HEK293T (cell line): ENCODE measurements around the gene COA5.

ENCODE experiments used
- CTCF ChIA-PET: fragments of 350-600 bp; formaldehyde crosslinking; extraction: SDS; loops from one replicate; lab custom pipeline; 2021; ENCODE audit warnings: antibody characterized with exemption, inconsistent platforms; lab: Yijun Ruan, JAX
- POLR2A ChIA-PET: fragments of 350-600 bp; formaldehyde crosslinking; extraction: SDS; loops from one replicate; lab custom pipeline; 2020; ENCODE audit warnings: antibody characterized with exemption, inconsistent platforms; lab: Yijun Ruan, JAX
- DNase-seq: peaks from one replicate; pipeline ENCODE4 v3.0.0; 2012; ENCODE audit warnings: mixed read lengths; ENCODE audit errors: extremely low spot score
- ARNT ChIP-seq: fragments of 450-650 bp; IDR thresholded peaks from 2 replicates; pipeline ENCODE4 v1.6.1; 2017; ENCODE audit warnings: mild to moderate bottlenecking
- BHLHE40 ChIP-seq: fragments of 450-650 bp; IDR thresholded peaks from 2 replicates; pipeline ENCODE4 v1.6.1; 2016; ENCODE audit warnings: mild to moderate bottlenecking, moderate library complexity, borderline replicate concordance
- CTBP1 ChIP-seq: fragments of 450-650 bp; IDR thresholded peaks from 2 replicates; pipeline ENCODE4 v1.6.1; 2016; ENCODE audit warnings: borderline replicate concordance
- ELF4 ChIP-seq: fragments of 450-650 bp; IDR thresholded peaks from 2 replicates; pipeline ENCODE4 v1.6.1; 2017; ENCODE audit warnings: antibody characterized with exemption
- FOXA1 ChIP-seq: fragments of 450-650 bp; IDR thresholded peaks from 2 replicates; pipeline ENCODE4 v1.6.1; 2016; ENCODE audit warnings: mild to moderate bottlenecking
- FOXK2 ChIP-seq: fragments of 450-650 bp; IDR thresholded peaks from 2 replicates; pipeline ENCODE4 v1.6.1; 2016; ENCODE audit warnings: mild to moderate bottlenecking
- FOXM1 ChIP-seq: fragments of 450-650 bp; IDR thresholded peaks from 2 replicates; pipeline ENCODE4 v1.6.1; 2017; ENCODE audit warnings: mild to moderate bottlenecking, borderline replicate concordance
- HDGF ChIP-seq: fragments of 450-650 bp; IDR thresholded peaks from 2 replicates; pipeline ENCODE4 v1.6.1; 2017; ENCODE audit warnings: antibody characterized with exemption, borderline replicate concordance
- L3MBTL2 ChIP-seq: fragments of 450-650 bp; conservative IDR thresholded peaks from 2 replicates; pipeline ENCODE4 v1.6.1; 2016; ENCODE audit warnings: mild to moderate bottlenecking
- LEF1 ChIP-seq: fragments of 450-650 bp; IDR thresholded peaks from 2 replicates; pipeline ENCODE4 v1.6.1; 2017; ENCODE audit warnings: mild to moderate bottlenecking, borderline replicate concordance
- NFRKB ChIP-seq: fragments of 450-650 bp; IDR thresholded peaks from 2 replicates; pipeline ENCODE4 v1.6.1; 2016; ENCODE audit warnings: mild to moderate bottlenecking, moderate library complexity
- SP1 ChIP-seq: fragments of 450-650 bp; IDR thresholded peaks from 2 replicates; pipeline ENCODE4 v1.6.1; 2017
- SUZ12 ChIP-seq: fragments of 450-650 bp; IDR thresholded peaks from 2 replicates; pipeline ENCODE4 v1.6.1; 2016; ENCODE audit warnings: mild to moderate bottlenecking
- TARDBP ChIP-seq: fragments of 450-650 bp; IDR thresholded peaks from 2 replicates; pipeline ENCODE4 v1.6.1; 2016
- ZNF384 ChIP-seq: fragments of 450-650 bp; IDR thresholded peaks from 2 replicates; pipeline ENCODE4 v1.6.1; 2016
- TF ChIP-seq, protein P1 (sequence below): fragments of 450-650 bp; IDR thresholded peaks from 2 replicates; pipeline ENCODE4 v1.6.1; 2016

COA5 gene

DNA sequence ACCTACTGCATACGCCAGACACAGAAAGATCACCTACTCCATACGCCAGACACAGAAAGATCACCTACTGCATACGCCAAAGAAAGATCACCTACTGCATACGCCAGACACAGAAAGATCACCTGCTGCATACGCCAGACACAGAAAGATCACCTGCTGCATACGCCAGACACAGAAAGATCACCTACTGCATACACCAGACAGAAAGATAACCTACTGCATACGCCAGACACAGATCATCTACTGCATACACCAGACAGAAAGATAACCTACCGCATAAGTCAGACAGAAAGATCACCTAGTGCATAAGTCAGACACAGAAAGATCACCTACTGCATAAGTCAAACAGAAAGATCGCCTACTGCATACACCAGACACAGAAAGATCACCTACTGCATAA is 25.8 kb downstream of the COA5 start:
- TF ChIP-seq ZNF384 (no peak), HDGF (no peak), BHLHE40 (no peak), FOXA1 (no peak), TARDBP (no peak), SUZ12 (no peak), FOXM1 (no peak)
- POLR2A ChIA-PET = no interaction called here
- no peak for DNase-seq
- CTCF ChIA-PET = no interaction called here

DNA sequence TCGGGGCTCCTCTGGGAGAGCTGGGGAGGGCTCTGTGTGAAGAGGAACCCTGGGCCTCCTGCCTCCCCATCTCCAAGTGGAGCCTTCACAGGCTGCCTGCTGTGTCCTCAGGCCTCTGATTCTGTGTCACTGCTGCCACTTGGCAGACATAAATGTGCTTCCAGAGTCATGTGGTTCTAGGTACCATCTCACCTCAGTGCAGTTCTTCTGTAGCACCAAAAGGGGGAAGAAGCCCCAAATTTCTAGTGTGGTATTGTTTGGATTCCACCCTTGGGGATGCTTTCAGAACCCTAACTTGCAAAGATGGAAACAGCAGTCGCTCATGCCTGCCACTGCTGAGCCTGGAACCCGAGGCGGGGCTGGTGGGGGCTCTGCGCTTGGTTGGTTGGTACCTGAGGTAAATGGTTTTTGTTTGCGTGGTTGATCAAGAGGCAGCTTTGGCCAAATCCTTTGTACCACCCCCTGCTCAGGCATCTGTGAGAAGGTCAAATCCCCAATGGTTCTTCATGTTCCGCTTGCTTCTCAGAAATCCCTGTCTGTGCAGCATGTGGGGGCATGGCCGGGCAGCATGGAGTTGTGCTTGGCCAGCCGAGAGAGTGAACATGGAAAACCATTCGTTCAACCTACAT is 27.5 kb downstream of the COA5 start:
- TF ChIP-seq SP1 (no peak), ARNT (no peak), TARDBP (no peak), ELF4 (no peak), NFRKB (no peak), LEF1 (no peak), FOXK2 (no peak), ZNF384 (no peak), FOXM1 (no peak), L3MBTL2 (no peak), HDGF (no peak), BHLHE40 (no peak), SUZ12 (no peak), FOXA1 (no peak)
- TF ChIP-seq, protein P1, sequence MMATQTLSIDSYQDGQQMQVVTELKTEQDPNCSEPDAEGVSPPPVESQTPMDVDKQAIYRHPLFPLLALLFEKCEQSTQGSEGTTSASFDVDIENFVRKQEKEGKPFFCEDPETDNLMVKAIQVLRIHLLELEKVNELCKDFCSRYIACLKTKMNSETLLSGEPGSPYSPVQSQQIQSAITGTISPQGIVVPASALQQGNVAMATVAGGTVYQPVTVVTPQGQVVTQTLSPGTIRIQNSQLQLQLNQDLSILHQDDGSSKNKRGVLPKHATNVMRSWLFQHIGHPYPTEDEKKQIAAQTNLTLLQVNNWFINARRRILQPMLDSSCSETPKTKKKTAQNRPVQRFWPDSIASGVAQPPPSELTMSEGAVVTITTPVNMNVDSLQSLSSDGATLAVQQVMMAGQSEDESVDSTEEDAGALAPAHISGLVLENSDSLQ = no peak
- POLR2A ChIA-PET = no interaction called here

DNA sequence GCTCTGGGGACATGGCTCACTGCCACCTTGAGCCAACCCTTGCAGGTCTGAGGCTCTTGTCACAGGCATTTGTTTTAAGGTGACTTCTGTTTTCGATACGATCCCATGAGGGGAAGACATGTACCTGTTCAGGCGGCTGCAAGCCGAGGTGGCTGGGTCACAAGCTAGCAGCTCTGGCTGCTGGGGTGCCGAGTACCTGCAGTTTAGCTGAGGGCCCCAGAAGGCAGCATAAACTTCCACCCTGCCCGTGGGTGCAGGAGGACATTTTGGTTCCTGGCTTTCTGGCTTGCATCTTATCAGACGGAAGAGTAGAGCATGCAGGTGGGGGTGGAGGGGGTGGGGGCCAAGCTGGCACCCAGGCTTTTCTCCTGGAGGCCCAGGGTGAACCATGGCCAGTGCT is 28.4 kb downstream of the COA5 start:
- no peak for TF ChIP-seq LEF1
- TF ChIP-seq L3MBTL2 = no peak
- TF ChIP-seq BHLHE40 = no peak
- no peak for TF ChIP-seq NFRKB
- TF ChIP-seq FOXK2 = no peak
- TF ChIP-seq ELF4 = no peak
- TF ChIP-seq SUZ12 = no peak
- TF ChIP-seq ARNT = no peak
- ChIA-PET POLR2A (no interaction called here), CTCF (interaction anchor here (0.6 kb wide), 1 partner anchor 172 kb away, joined by 4 read pairs; no protein-coding TSS in a partner anchor)
- DNase-seq = no peak

More for the DNA sequence above, 27.5 kb downstream of the COA5 start:
- CTCF ChIA-PET = no interaction called here
- DNase-seq = no peak

DNA sequence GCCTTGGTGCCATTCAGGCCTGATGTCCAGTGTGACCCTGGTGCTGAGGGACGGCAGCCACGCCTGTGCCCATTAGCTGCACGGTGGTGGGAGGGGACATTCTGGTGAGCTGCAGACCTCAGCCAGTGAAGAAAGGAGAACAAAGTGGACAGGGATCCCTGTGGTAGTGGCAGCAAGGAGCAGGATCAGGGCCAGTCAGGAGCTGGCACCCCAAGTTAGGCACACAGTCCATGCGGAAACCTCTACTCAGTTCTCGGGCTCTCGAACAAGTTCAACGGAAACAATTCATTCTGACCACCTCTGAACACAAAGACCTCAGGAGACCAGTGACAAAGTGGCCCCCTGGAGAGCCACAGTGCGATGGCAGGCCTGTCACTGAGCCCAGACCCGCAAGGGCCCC is 30.1 kb downstream of the COA5 start:
- POLR2A ChIA-PET = no interaction called here
- CTCF ChIA-PET = interaction anchor here (0.7 kb wide), 1 partner anchor 370 kb away, joined by 3 read pairs; no protein-coding TSS in a partner anchor
- TF ChIP-seq, protein P1 = no peak
- TF ChIP-seq LEF1 (no peak), SP1 (no peak), ELF4 (no peak), NFRKB (no peak), CTBP1 (no peak), BHLHE40 (no peak), ZNF384 (no peak), ARNT (no peak), FOXM1 (no peak), L3MBTL2 (no peak), SUZ12 (no peak), FOXA1 (no peak), HDGF (no peak), TARDBP (no peak), FOXK2 (no peak)
- no peak for DNase-seq

DNA sequence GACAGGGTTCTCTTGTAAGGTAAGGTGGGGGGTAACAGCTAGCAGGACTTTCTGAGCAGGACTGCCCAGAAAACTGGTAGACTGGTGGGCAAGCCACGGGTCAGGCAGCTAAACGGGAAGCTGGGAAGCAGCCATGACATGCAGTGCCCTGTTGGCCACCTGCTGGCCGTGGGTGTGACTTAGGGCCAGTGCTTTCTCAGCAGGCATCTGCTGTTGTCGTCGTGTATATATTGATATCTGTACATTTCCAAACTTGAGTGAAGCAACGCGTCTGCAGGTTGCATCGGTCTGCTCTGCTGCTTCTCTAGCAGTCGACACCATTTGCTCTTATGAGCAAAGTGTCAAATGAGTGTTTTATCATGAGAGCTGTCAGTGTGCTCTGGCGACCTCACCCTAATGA is 31.0 kb downstream of the COA5 start:
- ChIA-PET POLR2A (no interaction called here), CTCF (no interaction called here)
- DNase-seq = no peak
- no peak for TF ChIP-seq TARDBP
- no peak for TF ChIP-seq HDGF
- TF ChIP-seq SP1 = no peak
- no peak for TF ChIP-seq ZNF384
- TF ChIP-seq L3MBTL2 = no peak
- TF ChIP-seq CTBP1 = no peak
- no peak for TF ChIP-seq FOXA1
- TF ChIP-seq FOXM1 = no peak
- no peak for TF ChIP-seq SUZ12
- TF ChIP-seq ARNT = no peak
- no peak for TF ChIP-seq BHLHE40
- no peak for TF ChIP-seq ELF4
- TF ChIP-seq FOXK2 = no peak
- no peak for TF ChIP-seq NFRKB
- TF ChIP-seq, protein P1 = no peak

DNA sequence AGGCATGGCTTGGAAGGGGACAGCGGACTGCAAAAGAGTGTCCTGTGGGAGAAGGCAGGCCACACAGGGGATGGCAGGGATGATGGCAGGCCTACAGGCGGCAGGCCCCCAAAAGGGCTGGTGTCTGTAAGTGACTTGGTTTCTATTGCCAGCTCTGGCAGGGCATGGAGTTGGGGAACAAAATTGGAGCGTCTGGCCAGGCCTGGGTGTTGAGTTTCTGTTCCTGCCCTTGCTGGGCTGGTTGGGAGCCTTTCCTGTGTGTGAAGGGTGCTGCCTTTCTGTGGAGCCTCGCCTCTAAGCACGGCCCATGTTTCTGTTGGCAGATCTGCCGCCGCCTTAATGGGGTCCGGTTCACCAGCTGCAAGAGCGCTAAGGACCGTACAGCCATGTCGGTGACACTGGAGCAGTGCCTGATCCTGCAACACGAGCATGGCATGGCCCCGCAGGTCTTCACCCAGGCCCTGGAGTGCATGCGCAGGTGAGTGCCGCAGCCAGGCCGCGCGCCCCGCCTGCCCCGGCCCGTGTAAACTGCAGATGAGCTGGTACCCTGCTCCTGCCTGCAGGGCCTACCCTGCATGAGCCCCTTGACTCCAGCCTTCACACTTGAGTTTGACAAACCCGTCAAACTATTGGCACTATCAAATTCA is 31.5 kb downstream of the COA5 start:
- no peak for DNase-seq
- POLR2A ChIA-PET = no interaction called here
- no peak for TF ChIP-seq HDGF
- no peak for TF ChIP-seq FOXK2
- TF ChIP-seq ARNT = no peak
- TF ChIP-seq LEF1 = no peak
- no peak for TF ChIP-seq L3MBTL2
- TF ChIP-seq NFRKB = no peak
- CTCF ChIA-PET = interaction anchor here (0.6 kb wide), 1 partner anchor 149 kb away, joined by 3 read pairs; no protein-coding TSS in a partner anchor
